K562 treated with DMSO at 1 percent for 4 hours (cell line): ENCODE measurements around the gene PRSS8. TPM values are rescaled to one million over a fixed set of nuclear protein-coding genes. Genes with fewer than 3 reads are reported as not detected.

Experiments
- total RNA-seq: library from RNA; unstranded; fragments of 300-600 nt; gene quantifications from 2 replicates; pipeline ENCODE4 v1.2.3, GENCODE V29; 2022; ENCODE audit not compliant: insufficient read depth

Gene PRSS8
- total RNA-seq, result 64.8 and 68.2 TPM in 2 replicates

DNA sequence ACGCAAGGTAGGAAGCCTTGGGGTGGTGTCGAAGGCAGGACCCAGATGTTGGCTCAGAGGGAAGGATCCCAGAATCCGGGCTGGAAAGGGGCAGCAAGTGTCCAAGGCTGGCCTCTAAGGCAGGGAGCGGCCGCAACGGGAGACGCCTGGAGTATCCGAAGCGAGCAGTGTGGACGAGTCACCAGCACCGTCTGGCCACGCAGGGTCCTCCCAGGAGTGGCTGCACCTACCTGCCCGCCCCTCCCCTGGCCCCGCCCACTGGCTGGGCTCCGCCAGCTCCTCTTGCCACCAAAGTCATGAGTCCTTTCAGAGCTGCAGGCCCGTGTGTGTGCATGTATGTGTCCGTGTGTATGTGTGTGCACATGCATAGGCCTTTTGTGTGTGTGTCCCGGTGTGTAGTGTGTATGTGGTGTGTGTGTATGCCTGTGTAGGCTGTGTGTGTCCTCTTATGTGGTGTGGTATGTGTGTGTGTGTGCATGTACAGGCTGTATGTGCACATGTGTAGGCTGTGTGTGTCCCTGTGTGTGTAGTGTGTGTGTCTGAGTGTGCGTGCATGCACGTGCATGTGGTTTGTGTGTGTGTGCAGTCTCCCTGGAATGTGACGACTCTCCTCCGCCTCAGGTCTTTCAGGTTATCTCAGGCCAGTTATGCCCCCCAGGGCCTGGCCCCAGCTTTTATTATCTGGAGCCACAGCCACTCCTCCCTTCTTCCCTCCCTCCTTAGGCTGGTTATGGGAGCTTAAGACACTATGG is at the start of gene PRSS8:
TSS of gene PRSS8 (minus strand) at position 193 of the 752 bp plus-strand sequence. CDS start 229 bp downstream, outside the sequence.

DNA sequence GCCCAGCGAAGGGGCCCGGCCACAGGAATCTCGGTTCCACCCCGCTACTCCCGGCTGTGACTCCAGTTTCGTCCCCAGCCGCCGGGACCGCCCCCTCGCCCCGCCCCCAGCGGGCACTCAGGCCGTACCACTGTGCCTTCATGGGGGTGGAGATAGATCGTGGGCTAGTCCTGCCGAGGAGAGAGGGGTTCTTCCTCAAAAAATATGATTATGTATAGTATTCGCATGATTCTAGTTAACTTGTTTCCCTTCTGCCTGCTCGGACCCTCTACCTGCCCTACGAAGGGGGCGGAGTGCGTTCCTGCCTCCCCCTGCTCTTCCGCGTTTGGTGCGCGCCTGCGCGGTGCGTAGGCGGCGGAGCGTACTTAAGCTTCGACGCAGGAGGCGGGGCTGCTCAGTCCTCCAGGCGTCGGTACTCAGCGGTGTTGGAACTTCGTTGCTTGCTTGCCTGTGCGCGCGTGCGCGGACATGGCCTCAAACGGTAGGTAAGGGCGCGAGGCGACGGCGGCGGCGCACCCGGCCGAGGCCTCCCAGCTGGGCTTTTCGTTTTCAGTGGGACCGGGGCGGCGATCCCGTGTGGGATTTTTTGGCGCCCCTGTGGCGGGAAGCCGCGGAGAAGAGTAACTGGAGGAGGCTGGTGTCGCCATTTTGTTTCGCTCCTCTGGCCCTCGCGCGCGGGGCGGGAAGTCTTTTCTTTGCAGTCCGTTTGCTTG is 44.4 kb upstream of the PRSS8 start, which contains the start of gene FUS:
TSS of gene FUS (plus strand) at position 393 of the 713 bp plus-strand sequence. CDS start at position 469, 76 bp downstream.

DNA sequence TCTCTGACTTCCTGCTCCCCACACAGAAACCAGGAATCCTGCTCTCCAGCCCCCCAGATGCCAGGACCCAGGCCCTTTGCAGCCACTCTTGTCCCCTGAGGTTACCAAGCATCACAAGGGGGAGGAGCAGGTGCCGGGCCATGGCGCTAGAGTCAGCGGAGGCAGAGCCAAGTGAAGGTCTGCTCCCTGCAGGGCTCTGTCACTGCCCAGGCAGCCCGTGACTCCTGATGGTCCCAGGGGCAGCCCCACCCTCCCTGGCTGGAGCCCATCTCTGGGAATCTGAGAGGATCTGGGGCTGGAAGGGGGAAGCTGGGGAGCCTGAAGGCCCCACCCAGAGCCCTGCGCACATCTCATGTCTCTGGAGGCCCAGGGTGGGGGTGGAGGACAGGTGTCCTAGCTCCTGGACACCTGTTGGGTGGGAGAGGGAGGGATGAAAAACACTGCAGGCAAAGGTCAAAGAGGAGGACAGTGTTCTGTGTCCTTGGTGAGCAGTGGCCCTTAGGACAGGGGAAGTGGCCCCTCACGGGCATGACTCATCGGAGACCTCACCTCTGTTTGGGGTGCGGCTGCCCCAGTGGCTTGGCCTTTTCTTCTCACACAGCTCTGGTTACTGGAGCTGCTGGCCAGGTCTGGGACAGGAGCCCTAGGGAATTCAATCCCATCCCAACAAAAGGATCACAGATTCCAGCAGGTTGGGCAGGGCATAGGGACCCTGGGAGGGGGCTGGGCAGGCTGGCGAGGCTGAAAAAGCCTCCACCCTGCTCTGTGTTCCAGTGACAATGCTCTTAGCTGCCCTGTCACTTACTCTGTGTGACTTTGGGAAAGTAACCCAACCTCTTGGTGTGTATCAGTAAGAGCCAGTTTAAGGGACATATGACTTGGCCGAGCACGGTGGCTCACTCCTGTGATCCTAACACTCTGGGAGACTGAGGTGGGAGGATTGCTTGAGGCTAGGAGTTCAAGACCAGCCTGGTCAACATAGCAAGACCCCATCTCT is 14.7 kb upstream of the PRSS8 start, which contains the start of gene PRSS36:
TSS of gene PRSS36 (minus strand) at position 173 of the 997 bp plus-strand sequence. CDS start at position 142, 31 bp downstream.

DNA sequence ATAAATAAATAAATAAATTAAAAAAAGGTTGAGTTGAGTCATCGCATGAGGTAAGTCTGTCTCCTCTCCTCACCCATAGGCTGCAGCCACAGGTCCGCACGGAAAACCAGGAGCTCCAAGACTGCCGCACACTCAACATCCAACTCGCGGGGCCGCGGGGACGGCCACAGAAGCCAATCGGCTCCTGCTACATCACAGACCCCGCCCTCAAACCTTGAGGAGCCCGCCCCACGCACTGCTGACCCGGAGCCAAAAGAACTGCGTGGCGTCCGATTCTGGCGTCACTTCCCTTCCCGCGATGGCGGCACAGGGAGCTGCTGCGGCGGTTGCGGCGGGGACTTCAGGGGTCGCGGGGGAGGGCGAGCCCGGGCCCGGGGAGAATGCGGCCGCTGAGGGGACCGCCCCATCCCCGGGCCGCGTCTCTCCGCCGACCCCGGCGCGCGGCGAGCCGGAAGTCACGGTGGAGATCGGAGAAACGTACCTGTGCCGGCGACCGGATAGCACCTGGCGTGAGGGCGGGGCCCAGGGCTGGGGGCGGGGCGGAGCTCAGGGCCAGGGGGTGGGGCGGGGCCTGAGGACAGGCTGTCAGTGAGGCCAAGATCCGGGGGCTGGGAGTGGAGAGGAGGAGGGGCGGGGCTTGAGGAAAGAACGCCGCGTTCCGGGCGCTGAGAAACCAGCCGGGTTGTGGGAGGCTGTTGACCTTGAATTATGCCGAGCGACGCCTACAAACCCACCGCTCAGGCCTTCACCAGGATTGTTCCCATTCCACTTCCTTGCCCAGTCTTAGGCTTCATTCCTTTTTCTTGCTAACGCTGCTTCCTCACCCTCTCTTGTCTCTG is 17.9 kb downstream of the PRSS8 start, which contains the start of gene KAT8:
TSS of gene KAT8 (plus strand) at position 281 of the 839 bp plus-strand sequence. CDS start at position 299, 18 bp downstream.

DNA sequence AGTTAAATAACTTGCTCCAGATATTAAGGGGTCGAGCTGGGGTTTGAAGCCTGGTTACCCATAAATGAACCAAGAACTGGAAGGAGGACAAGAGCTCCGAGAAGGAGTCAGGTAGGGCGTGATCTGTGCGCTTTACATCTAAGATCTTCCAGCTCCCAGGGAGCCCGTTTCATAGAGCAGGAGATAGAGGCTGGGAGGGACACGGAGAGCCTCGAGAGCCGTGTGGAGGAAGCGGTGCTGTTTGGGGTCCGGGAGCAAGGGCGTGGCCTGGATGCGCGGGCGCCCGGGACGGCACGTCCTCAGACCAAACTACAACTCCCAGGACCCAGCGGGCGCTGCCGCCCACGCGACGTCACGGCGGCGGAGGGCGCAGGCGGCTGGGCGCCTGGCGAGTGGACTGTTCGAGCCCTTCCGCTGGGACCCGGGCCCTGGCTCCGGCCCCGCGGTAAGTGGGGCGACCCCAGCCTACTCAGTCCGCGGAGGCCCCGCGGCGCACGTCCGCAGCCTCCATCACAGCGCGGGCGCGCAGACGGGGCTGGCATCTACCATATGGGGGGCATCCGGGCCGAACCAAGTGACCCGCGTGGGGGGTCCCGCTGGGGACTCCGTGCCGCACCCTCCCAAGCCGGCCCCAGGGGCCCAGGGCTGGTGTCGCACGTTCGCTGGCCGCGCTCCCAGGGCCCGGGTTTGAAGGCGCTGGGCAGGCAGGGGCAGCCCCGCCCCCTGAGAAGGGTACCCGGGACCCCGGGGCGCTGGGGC is 27.3 kb downstream of the PRSS8 start, which contains the start of gene BCKDK:
TSS of gene BCKDK (plus strand) at position 352 of the 759 bp plus-strand sequence. CDS start 838 bp downstream, outside the sequence.

DNA sequence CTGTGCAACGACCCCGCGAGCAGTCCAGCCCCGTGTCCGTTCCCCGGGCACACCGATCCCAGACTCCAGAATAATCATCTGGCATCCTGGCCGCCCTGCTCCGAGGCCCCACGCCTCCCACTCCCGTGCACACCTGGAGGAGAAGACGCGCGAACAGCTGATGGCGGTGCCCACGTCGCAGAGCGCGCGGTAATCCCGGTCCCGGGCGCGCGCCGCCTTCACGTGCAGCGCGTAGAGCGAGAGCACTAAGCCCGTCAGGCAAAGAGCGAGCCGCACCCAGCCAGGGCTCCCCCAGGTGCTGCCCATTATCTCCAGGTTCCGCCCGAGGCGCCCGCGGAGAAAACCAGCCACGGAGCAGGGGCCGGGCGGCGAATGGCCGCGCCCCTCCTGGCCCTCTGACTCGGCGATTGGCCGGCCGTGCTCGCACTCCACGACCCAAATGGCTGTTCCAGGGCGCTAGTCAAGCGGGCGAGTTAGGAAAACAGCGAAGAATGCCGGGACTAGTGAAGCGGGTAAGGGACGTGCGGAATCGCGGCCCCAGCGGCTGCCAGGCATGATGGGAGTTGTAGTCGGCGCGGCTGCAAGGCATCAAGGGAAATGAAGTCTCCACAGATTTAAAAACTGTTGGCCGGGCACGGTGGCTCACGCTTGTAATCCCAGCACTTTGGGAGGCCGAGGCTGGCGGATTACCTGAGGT is 41.0 kb downstream of the PRSS8 start, which contains the start of gene VKORC1:
TSS of gene VKORC1 (minus strand) at position 374 of the 697 bp plus-strand sequence. CDS start at position 306, 68 bp downstream.

DNA sequence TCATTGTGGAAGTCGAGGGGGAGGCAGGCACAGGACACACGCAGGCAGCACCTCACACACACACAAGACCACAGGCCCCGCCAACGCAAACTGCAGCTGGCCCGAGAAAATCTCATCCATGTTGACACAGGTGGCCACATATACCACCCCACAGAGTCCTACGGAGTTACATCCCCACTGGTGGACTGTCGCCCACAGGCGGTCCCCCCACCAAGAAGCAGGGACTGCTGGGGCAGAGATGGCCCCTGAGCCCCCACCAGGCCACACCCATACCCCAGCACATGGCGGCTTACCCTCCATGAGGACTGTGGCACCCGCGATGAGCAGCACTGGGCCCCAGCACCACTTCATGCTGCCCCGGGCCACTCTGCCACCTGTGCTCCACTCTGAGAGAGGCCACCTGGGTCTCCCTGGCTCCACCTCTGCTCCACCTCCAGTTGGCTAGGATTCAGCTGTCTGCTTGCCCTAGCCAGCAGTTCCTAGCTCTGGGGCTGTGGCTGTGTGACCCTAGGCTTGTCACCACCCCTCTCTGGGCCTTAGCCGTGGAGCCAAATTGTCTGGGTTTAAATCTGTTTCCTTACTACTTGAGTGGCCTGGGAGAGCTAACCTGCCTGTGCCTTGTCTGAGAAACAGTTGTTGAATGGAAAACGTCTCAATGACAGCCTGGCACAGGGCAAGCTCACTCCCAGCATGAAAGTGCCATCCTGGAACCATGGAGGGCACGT is 46.9 kb downstream of the PRSS8 start, which contains the start of gene PRSS53:
TSS of gene PRSS53 (minus strand) at position 485 of the 725 bp plus-strand sequence. CDS start at position 351, 134 bp downstream.

Other genes starting within 250 kb of the PRSS8 start
- gene BCL7C, start 241.7 kb downstream of the PRSS8 start, total RNA-seq, result 23.3 and 23.5 TPM in 2 replicates
- gene CTF1, start 239.1 kb downstream of the PRSS8 start, total RNA-seq, result 4.3 and 5.5 TPM in 2 replicates
- 17.3 and 25.8 TPM in 2 replicates for gene FBXL19, start 212.2 kb downstream of the PRSS8 start, total RNA-seq
- 33.5 and 53.4 TPM in 2 replicates for gene ORAI3, start 186.7 kb downstream of the PRSS8 start, total RNA-seq
- 14.5 and 23.8 TPM in 2 replicates for gene SETD1A, start 178.0 kb downstream of the PRSS8 start, total RNA-seq
- gene HSD3B7, start 150.5 kb downstream of the PRSS8 start, total RNA-seq, result 44.6 and 47.9 TPM in 2 replicates
- 0.31 TPM in 1 of 2 replicates, not detected in the other for gene STX1B, start 125.1 kb downstream of the PRSS8 start, total RNA-seq
- 44.1 and 45.2 TPM in 2 replicates for gene STX4, start 102.2 kb downstream of the PRSS8 start, total RNA-seq
- 13.4 and 15.6 TPM in 2 replicates for gene ZNF668, start 61.5 kb downstream of the PRSS8 start, total RNA-seq
- gene ZNF646, start 61.3 kb downstream of the PRSS8 start, total RNA-seq, result 12.6 and 13.5 TPM in 2 replicates
- gene PRSS53, start 46.8 kb downstream of the PRSS8 start, total RNA-seq, result 3.8 and 4.7 TPM in 2 replicates
- 148 and 159 TPM in 2 replicates for gene VKORC1, start 40.9 kb downstream of the PRSS8 start, total RNA-seq
- gene BCKDK, start 27.3 kb downstream of the PRSS8 start, total RNA-seq, result 41.2 and 58.7 TPM in 2 replicates
- 90.8 and 110 TPM in 2 replicates for gene KAT8, start 18.1 kb downstream of the PRSS8 start, total RNA-seq
- not detected in 2 replicates for gene PRSS36, start 14.3 kb upstream of the PRSS8 start, total RNA-seq
- gene FUS, start 44.4 kb upstream of the PRSS8 start, total RNA-seq, result 273 and 304 TPM in 2 replicates
- 47.8 and 60.3 TPM in 2 replicates for gene PYCARD, start 67.0 kb upstream of the PRSS8 start, total RNA-seq
- gene TRIM72, start 78.4 kb upstream of the PRSS8 start, total RNA-seq, result 0.08 TPM in 1 of 2 replicates, not detected in the other
- not detected in 2 replicates for gene PYDC1, start 81.4 kb upstream of the PRSS8 start, total RNA-seq
- gene ITGAM, start 124.2 kb upstream of the PRSS8 start, total RNA-seq, result 2.3 and 6.3 TPM in 2 replicates
- gene ITGAX, start 219.4 kb upstream of the PRSS8 start, total RNA-seq, result 0.74 and 0.84 TPM in 2 replicates